H1 (cell line): ENCODE measurements around the gene PIMREG. TPM values are rescaled to one million over a fixed set of nuclear protein-coding genes. Genes with fewer than 3 reads are reported as not detected.

Source experiments
- ATF3 ChIP-seq: IDR thresholded peaks from 2 replicates; pipeline ENCODE4 v1.6.1; 2011; ENCODE audit warnings: low read depth, mild to moderate bottlenecking, low read length; ENCODE audit not compliant: insufficient read depth
- CBX5 ChIP-seq: fragments of 300-800, 300-1000 bp; sonication (generic); IDR thresholded peaks from 2 replicates; pipeline ENCODE4 v1.7.1; 2016; ENCODE audit warnings: antibody characterized with exemption, low read length, low read depth
- KDM1A ChIP-seq: fragments of 200-600, 300-600 bp; sonication (generic); IDR thresholded peaks from 2 replicates; pipeline ENCODE4 v1.7.1; 2016; ENCODE audit warnings: mild to moderate bottlenecking, low read length, borderline replicate concordance
- PHF8 ChIP-seq: fragments of 200-600 bp; sonication (generic); conservative IDR thresholded peaks from 2 replicates; pipeline ENCODE4 v1.7.1; 2012; ENCODE audit warnings: low read depth, mild to moderate bottlenecking, inconsistent platforms, low read length, moderate library complexity
- polyA plus RNA-seq, 7 experiments: library from polyadenylated mRNA; depleted of rRNA in 3 of 7; stranded (reverse) in 5 of 7; unstranded in 2 of 7; fragments of >200 nt in 5 of 7; fragments of 200-250 nt in 2 of 7; gene quantifications; 1 replicate in 5 of 7; 2 replicates in 1 of 7; 4 replicates in 1 of 7; pipeline versions ENCODE4 v1.2.1 to v1.2.3, GENCODE V29; 2011 to 2013; ENCODE audit warnings: missing spikeins in 2 of 7, mixed read lengths in 2 of 7
- total RNA-seq: library from RNA; stranded (reverse); fragmentation: NEBNext Ultra II Directional; extraction: Animal tissue kit (Norgen Biotek cat#: 25700); gene quantifications from 2 replicates; pipeline ENCODE4 v1.2.1, GENCODE V29; 2021

The PIMREG gene
- total and polyA plus RNA-seq, 2 of the 8 experiments (the other 6 are each of a cell fraction or from before 2014, with no cell fraction given) = 133 to 148 TPM

DNA sequence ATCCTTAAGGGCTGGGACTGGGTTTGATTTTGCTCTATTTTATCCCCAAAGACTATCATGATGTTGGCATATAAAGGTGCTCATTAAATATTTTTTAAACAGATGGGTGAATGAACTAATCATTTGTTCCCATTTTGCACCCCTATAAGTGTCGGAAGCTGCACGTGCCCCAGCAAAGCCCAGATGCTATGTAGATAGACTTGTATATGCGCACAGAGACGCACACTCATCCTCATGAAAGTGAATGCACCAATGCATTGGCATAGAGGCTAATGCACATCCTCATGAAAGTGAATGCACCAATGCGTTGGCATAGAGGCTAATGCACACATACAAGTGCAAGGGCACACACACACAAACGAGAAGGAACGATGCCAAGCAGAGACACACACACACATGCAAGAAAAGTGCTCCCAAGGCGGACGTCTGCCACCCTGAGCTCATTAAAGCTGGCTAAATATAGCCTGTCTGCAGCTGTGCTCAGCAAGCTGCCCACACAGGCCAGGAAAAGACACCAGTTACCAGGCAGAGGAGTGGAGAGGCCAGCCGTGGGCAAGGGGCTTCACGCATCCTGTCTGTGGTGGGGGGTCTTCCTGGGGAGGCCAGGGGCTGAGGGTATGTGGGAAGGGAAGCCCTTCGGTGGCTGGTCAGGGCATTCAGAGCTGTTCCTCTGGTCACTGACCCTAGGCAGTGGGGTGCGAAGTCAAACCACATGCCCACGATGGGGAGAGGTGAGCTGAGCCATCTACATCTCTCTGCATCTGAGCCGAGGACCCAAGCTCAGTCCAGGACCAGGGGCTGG is 52.6 kb downstream of the PIMREG start (continued):
- TF ChIP-seq PHF8 (no peak), ATF3 (no peak), KDM1A (no peak), CBX5 (no peak)
